Measurements from ENCODE around the gene RASA3. TPM values are rescaled to one million over a fixed set of nuclear protein-coding genes. Genes with fewer than 3 reads are reported as not detected.

Gene RASA3
- total RNA-seq, 2 experiments from 2014 or later, result 3.6 to 17.9 TPM

DNA sequence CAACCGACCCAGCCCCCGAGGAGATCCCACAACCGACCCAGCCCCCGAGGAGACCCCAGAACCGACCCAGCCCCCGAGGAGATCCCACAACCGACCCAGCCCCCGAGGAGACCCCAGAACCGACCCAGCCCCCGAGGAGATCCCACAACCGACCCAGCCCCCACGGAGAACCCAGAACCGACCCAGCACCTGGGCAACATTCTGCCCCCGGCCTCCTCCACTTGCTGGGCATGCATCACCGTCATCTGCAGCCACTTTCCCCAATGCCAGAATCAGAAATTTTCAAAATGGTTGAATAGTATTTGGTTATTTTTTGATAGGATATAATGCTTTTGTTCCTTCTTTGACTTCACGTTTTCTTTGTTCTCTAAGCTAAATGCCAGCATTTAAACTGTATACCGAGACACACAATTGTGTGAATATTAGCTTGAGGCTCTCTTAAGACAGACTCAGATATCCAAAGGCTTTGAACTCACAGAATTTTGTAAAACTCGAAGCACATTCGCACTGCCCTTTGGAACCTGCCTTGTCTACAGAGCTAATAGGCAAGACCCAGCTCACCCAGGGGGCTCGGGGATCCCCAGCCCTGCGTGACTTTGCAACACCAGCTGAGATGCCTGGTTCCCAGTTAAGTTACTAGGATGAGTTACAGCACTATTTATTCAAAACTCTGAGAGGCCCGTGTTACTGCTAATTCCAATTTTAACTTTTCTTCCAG, 15.5 kb upstream of the RASA3 start:
- no TSS peak for BruUV-seq (replicated peaks)
- ChIA-PET CTCF (ENCODE audit: unreplicated experiment) (no interaction called here), POLR2A (interaction anchor here (0.6 kb wide), 1 partner anchor 117 kb away, joined by 4 read pairs; no protein-coding TSS in a partner anchor)
- intact Hi-C loops (cut with micrococcal nuclease; ENCODE audit: unreplicated experiment), result no loop called here
- H3K4me2 ChIP-seq (ENCODE audit: low read length), result no peak overlapping the region
- H3K27ac ChIP-seq (ENCODE audit: low read depth, low read length, poor library complexity, severe bottlenecking), result no peak overlapping the region
- H3K79me2 ChIP-seq (ENCODE audit: insufficient read depth, low read depth, low read length), result no peaks in the 10 kb centered on the region
- H2AFZ ChIP-seq (ENCODE audit: low read length), result no peak overlapping the region
- no peaks in the 10 kb centered on the region for H3K9me3 ChIP-seq (ENCODE audit: low read length)
- TF ChIP-seq EZH2phosphoT487 (IDR thresholded peaks at IDR 0.05; ENCODE audit: borderline replicate concordance, low read depth, low read length), result no peak
- TF ChIP-seq, protein P1, sequence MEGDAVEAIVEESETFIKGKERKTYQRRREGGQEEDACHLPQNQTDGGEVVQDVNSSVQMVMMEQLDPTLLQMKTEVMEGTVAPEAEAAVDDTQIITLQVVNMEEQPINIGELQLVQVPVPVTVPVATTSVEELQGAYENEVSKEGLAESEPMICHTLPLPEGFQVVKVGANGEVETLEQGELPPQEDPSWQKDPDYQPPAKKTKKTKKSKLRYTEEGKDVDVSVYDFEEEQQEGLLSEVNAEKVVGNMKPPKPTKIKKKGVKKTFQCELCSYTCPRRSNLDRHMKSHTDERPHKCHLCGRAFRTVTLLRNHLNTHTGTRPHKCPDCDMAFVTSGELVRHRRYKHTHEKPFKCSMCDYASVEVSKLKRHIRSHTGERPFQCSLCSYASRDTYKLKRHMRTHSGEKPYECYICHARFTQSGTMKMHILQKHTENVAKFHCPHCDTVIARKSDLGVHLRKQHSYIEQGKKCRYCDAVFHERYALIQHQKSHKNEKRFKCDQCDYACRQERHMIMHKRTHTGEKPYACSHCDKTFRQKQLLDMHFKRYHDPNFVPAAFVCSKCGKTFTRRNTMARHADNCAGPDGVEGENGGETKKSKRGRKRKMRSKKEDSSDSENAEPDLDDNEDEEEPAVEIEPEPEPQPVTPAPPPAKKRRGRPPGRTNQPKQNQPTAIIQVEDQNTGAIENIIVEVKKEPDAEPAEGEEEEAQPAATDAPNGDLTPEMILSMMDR (conservative IDR thresholded peaks at IDR 0.05; ENCODE audit: low read length), result no peak
- peaks cover 26% of the 10 kb centered on the region for H3K4me1 ChIP-seq (ENCODE audit: insufficient read depth, low read length, poor library complexity, severe bottlenecking)
- no peaks in the 10 kb centered on the region for H3K36me3 ChIP-seq (ENCODE audit: insufficient read depth, low read length)
- no peaks in the 10 kb centered on the region for H4K20me1 ChIP-seq (ENCODE audit: insufficient read depth, low read length)
- no peaks in the 10 kb centered on the region for H3K9me2 ChIP-seq (ENCODE audit: insufficient read depth, low read length)
- no peak for DNase-seq (ENCODE audit: low spot score)
- H3K4me3 ChIP-seq (ENCODE audit: low read depth, low read length, poor library complexity, severe bottlenecking), result no peak overlapping the region

DNA sequence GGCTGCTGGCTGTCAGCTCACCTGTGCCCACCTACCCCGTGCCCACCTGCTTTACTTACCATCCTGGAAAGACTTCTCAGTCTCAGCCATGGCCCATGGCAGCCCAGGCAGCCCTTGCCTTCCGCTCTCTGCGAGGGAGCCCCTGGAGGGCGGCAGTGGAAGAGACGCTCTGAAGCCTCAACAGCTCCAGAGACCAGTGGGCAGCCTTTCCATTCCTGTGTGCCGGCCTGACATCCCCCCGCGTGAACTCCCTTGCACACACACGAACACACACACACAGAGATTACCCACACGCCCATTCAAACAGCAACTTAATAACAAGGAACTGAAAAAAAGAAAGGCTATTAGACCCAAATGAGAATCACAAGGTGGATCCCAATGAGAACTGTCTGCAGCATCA, 14.2 kb upstream of the RASA3 start:
- Histone ChIP-seq H3K9me2 (ENCODE audit: insufficient read depth, low read length) (no peaks in the 10 kb centered on the region), H3K9me3 (ENCODE audit: low read length) (no peaks in the 10 kb centered on the region), H3K4me1 (ENCODE audit: insufficient read depth, low read length, poor library complexity, severe bottlenecking) (peaks cover 35% of the 10 kb centered on the region), H3K4me3 (ENCODE audit: low read depth, low read length, poor library complexity, severe bottlenecking) (no peak overlapping the region), H4K20me1 (ENCODE audit: insufficient read depth, low read length) (no peaks in the 10 kb centered on the region), H2AFZ (ENCODE audit: low read length) (no peak overlapping the region), H3K4me2 (ENCODE audit: low read length) (no peak overlapping the region), H3K79me2 (ENCODE audit: insufficient read depth, low read depth, low read length) (no peaks in the 10 kb centered on the region), H3K36me3 (ENCODE audit: insufficient read depth, low read length) (no peaks in the 10 kb centered on the region), H3K27ac (ENCODE audit: low read depth, low read length, poor library complexity, severe bottlenecking) (no peak overlapping the region)
- no peak for DNase-seq (ENCODE audit: low spot score)
- intact Hi-C loops (cut with micrococcal nuclease; ENCODE audit: unreplicated experiment), result no loop called here
- TF ChIP-seq, protein P1 (conservative IDR thresholded peaks at IDR 0.05; ENCODE audit: low read length), result 0 out of 2 replicates have a peak, but pooled peaks have one; percentile 29
- TF ChIP-seq EZH2phosphoT487 (IDR thresholded peaks at IDR 0.05; ENCODE audit: borderline replicate concordance, low read depth, low read length), result no peak
- ChIA-PET POLR2A (no interaction called here), CTCF (ENCODE audit: unreplicated experiment) (no interaction called here)
- no TSS peak for BruUV-seq (replicated peaks)

DNA sequence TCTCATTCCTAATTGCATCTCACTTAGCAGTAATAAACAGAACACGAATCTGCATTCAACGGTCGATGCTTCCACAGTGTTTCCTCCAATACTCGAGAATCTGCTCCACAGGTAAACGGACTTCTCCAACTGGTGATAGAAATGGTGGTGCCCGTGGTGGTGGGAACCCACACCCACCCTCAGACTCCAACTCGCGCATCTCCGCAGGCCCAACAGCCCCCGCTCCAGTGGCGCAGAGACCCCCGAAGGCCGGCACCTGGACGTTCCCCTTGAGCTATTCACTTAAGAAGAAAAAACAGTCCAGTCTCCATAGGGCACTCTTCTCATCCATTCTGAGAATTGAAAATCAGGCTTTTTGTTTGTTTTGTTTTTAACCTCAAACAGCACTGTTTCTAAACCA, 13.8 kb upstream of the RASA3 start:
- Histone ChIP-seq H3K4me3 (ENCODE audit: low read depth, low read length, poor library complexity, severe bottlenecking) (no peak overlapping the region), H3K36me3 (ENCODE audit: insufficient read depth, low read length) (no peaks in the 10 kb centered on the region), H3K4me2 (ENCODE audit: low read length) (no peak overlapping the region), H2AFZ (ENCODE audit: low read length) (no peak overlapping the region), H3K27ac (ENCODE audit: low read depth, low read length, poor library complexity, severe bottlenecking) (no peak overlapping the region), H3K79me2 (ENCODE audit: insufficient read depth, low read depth, low read length) (no peaks in the 10 kb centered on the region), H3K9me3 (ENCODE audit: low read length) (no peaks in the 10 kb centered on the region), H3K4me1 (ENCODE audit: insufficient read depth, low read length, poor library complexity, severe bottlenecking) (peaks cover 35% of the 10 kb centered on the region), H4K20me1 (ENCODE audit: insufficient read depth, low read length) (no peaks in the 10 kb centered on the region), H3K9me2 (ENCODE audit: insufficient read depth, low read length) (no peaks in the 10 kb centered on the region)
- DNase-seq (ENCODE audit: low spot score), result no peak
- ChIA-PET CTCF (ENCODE audit: unreplicated experiment) (no interaction called here), POLR2A (no interaction called here)
- no peak for TF ChIP-seq EZH2phosphoT487 (IDR thresholded peaks at IDR 0.05; ENCODE audit: borderline replicate concordance, low read depth, low read length)
- TF ChIP-seq, protein P1 (conservative IDR thresholded peaks at IDR 0.05; ENCODE audit: low read length), result no peak
- intact Hi-C loops (cut with micrococcal nuclease; ENCODE audit: unreplicated experiment), result no loop called here
- no TSS peak for BruUV-seq (replicated peaks)
